Right lobe of liver (tissue), 6 donors: Measurements from ENCODE around the gene SLC6A9. TPM values are rescaled to one million over a fixed set of nuclear protein-coding genes. Genes with fewer than 3 reads are reported as not detected.

Experiments
- ATAC-seq, 4 donors: fragments of 200-7000 bp; cut with Tn5 transposase; one replicate each; pipeline ENCODE4 v1.9.1; 2020; ENCODE audit warnings: mild to moderate bottlenecking in 4 of 4, moderate library complexity in 4 of 4
- DNase-seq, 3 donors: peaks; one replicate each; pipeline ENCODE4 v3.0.0-alpha.2; 2020
- H3K27ac ChIP-seq, 3 donors: fragments of 200-600 bp; one replicate each; pipeline ENCODE4 v1.8.0; 2022
- H3K27me3 ChIP-seq, 2 donors: fragments of 200-600 bp; one replicate each; pipeline ENCODE4 v1.8.0; 2022
- H3K36me3 ChIP-seq, 4 donors: fragments of 200-600 bp; sonication (generic) in 1 of 4; one replicate each; pipeline versions ENCODE4 v1.5.1 to v1.8.0; 2017 to 2022; ENCODE audit warnings: control low read depth in 1 of 4
- H3K4me1 ChIP-seq, 4 donors: fragments of 200-600 bp; sonication (generic) in 1 of 4; one replicate each; pipeline versions ENCODE4 v1.5.1 to v1.8.0; 2017 to 2022; ENCODE audit warnings: control low read depth in 1 of 4
- H3K4me3 ChIP-seq, 3 donors: fragments of 200-600 bp; one replicate each; pipeline ENCODE4 v1.8.0; 2022
- H3K9me3 ChIP-seq, 4 donors: fragments of 200-600 bp; sonication (generic) in 1 of 4; one replicate each; pipeline versions ENCODE4 v1.5.1 to v1.8.0; 2017 to 2022; ENCODE audit warnings: control low read depth in 1 of 4
- POLR2A ChIP-seq: fragments of 450-650 bp; IDR thresholded peaks from one replicate; pipeline ENCODE4 v1.6.1; 2017; ENCODE audit warnings: antibody characterized with exemption, mild to moderate bottlenecking
- WGBS: methylation state at CpG from one replicate; pipeline ENCODE4 v1.1.6; 2018; ENCODE audit warnings: low coverage, low lambda C conversion rate; ENCODE audit not compliant: insufficient coverage; ENCODE audit errors: missing lambda C conversion rate; 5-methylcytosine and 5-hydroxymethylcytosine counted together
- intact Hi-C, 2 donors: fragments of 100-400 bp; cut with DNase I; formaldehyde crosslinking; loops; one replicate each; pipeline versions ENCODE4 v1.11.2 to v1.14.1; 2022
- total RNA-seq, 6 experiments: library from RNA; depleted of rRNA in 2 of 6; stranded (reverse); fragments of >200 nt in 2 of 6; fragmentation: NEBNext Ultra II Directional in 3 of 6; extraction: Animal tissue kit (Norgen Biotek cat#: 25700) in 3 of 6; gene quantifications; one replicate each; pipeline versions ENCODE4 v1.1.0 to v1.2.4, GENCODE V29; 2016 to 2023
- TF ChIP-seq, protein P1 (sequence below), 4 donors: fragments of 200-600 bp in 3 of 4; fragments of 450-650 bp in 1 of 4; IDR thresholded peaks; one replicate each; pipeline versions ENCODE4 v1.5.1 to v1.8.0; 2016 to 2022; ENCODE audit warnings: antibody characterized with exemption in 4 of 4, mild to moderate bottlenecking in 2 of 4
- donor health status: DM: no; HTN: yes; CAD: no.
- donor health status: DM: no; HTN: no; CAD: no.
- donor health status: DM: no; HTN: no; CAD: no.
- donor health status: DM: no; HTN: yes; CAD: no.
- donor health status: DM: no; HTN: yes; CAD: no.

SLC6A9 gene
- total RNA-seq, 6 experiments from 2014 or later = 0.78 to 2.2 (median 1.9) TPM

DNA sequence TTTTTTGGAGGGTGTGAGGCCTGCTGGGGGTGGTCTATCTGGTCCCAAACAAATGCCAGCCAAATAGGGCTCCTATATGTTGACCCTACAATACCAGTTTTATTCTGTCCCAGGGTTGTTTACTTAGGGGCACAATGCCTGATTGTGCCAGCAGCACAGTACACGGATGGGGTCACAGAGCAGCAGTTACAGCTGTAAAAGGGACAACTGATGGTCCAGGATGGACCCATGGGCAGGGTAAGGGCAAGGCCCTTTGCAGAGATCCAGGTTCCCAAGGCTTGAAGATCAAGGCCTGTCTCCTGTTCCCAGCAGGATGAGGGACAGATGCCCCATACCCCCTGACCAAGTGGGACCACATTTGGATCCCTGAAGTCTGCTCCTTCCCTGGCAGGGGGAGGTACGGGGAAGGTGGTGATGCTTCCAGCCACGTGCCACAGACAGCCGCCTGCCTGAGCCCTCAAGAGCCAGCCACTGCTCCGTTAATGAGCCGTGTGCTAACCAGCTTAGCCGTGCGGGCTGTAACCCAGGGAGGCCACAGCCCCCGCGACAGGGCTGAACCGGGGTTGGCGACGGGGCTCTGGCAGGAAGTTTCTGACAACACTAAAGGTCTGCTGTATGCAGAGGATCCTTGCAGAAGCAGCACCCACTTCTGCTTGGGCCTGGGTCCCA lies 18.2 kb downstream of the SLC6A9 start:
- H3K27me3 ChIP-seq = no peaks in the 10 kb centered on the region
- DNase-seq = no peak
- H3K27ac ChIP-seq = no peak overlapping the region
- ATAC-seq = no peak
- no peaks in the 10 kb centered on the region for H3K4me1 ChIP-seq
- H3K9me3 ChIP-seq = no peaks in the 10 kb centered on the region
- no peak for TF ChIP-seq POLR2A
- TF ChIP-seq, protein P1, sequence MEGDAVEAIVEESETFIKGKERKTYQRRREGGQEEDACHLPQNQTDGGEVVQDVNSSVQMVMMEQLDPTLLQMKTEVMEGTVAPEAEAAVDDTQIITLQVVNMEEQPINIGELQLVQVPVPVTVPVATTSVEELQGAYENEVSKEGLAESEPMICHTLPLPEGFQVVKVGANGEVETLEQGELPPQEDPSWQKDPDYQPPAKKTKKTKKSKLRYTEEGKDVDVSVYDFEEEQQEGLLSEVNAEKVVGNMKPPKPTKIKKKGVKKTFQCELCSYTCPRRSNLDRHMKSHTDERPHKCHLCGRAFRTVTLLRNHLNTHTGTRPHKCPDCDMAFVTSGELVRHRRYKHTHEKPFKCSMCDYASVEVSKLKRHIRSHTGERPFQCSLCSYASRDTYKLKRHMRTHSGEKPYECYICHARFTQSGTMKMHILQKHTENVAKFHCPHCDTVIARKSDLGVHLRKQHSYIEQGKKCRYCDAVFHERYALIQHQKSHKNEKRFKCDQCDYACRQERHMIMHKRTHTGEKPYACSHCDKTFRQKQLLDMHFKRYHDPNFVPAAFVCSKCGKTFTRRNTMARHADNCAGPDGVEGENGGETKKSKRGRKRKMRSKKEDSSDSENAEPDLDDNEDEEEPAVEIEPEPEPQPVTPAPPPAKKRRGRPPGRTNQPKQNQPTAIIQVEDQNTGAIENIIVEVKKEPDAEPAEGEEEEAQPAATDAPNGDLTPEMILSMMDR (IDR thresholded peaks at IDR 0.05) = no peak
- intact Hi-C loops = no loop called here
- 40% methylated on average over 1 of the region's 13 CpGs for WGBS
- H3K4me3 ChIP-seq = no peak overlapping the region
- no peaks in the 10 kb centered on the region for H3K36me3 ChIP-seq

DNA sequence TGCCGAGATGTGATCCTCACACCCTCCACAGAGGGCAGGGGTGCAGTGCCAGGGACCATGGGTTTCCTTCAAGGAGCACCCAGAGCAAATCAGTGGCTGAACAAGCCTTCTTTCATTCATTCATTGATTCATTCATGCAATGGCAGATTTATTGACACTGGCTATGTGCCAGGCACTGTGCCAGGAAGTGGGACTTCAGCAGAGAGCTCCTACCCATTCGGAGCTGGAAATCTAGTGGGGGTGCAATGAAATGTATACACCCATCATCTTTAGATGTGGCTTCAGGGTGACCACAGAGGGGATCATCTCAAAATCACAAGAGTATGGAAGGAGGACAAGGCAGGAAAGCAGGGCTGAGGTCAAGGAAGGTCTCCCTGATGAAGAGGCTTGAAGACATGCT lies 18.9 kb downstream of the SLC6A9 start:
- no peak for ATAC-seq

DNA sequence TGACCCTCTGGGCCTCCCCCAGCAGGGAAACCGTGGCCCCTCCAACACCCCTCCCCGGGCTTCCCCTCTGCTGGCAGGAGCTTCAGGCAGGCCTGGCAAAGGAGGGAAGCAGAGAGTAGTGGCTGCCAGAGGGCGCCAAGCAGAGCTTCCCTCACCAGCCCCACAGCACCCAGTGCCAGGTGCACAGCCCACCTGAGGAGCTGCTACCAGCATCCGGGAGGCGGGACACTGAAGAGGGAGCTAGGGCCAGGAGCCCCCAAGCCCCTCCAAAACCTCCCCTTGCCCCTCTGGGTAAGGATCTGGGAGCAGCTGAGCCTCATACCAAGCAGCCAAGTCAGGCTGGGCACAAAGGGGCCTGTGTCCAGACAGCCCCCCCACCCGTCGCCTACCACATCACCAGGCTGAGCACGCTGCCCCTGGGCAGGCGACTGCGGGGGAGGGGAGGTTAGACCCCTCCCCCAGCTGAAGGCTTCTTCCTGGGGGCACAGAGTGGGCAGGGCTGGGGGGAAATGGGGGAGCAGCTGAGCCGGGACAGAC lies 20.3 kb downstream of the SLC6A9 start:
- TF ChIP-seq, protein P1 (IDR thresholded peaks at IDR 0.05) = no peak
- TF ChIP-seq POLR2A = no peak
- DNase-seq = no peak
- ATAC-seq = no peak
- Histone ChIP-seq H3K27ac (no peak overlapping the region), H3K27me3 (no peaks in the 10 kb centered on the region), H3K4me3 (no peak overlapping the region), H3K4me1 (no peaks in the 10 kb centered on the region), H3K36me3 (no peaks in the 10 kb centered on the region), H3K9me3 (no peaks in the 10 kb centered on the region)
- intact Hi-C loops = no loop called here
- no CpG with 5 or more reads among the region's 11 CpGs for WGBS

More for the DNA sequence above, 18.9 kb downstream of the SLC6A9 start:
- Histone ChIP-seq H3K27me3 (no peaks in the 10 kb centered on the region), H3K27ac (no peak overlapping the region), H3K36me3 (no peaks in the 10 kb centered on the region), H3K4me3 (no peak overlapping the region), H3K4me1 (no peaks in the 10 kb centered on the region), H3K9me3 (no peaks in the 10 kb centered on the region)
- WGBS = 57% methylated on average over 1 of the region's 2 CpGs
- no peak for DNase-seq
- TF ChIP-seq, protein P1 (IDR thresholded peaks at IDR 0.05) = no peak
- intact Hi-C loops = no loop called here

DNA sequence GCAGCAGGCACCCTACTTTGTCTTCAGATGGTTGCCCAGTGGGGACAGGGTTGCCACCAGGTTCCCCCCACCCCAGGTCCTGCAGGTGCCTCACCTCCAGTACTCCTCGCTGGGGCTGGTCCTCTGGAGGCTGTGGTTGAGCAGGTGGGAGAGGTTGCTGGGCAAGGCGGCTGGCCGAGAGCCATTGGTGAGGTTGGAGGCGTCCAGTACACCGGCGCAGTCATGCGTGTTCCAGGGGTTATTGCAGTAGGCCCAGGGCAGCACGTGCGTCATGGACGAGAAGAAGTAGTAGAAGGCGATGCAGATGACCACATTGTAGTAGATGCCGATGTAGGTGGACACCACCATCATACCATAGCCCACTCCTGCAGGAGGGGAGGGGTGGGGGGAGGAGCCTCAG lies 23.0 kb downstream of the SLC6A9 start:
- H3K4me3 ChIP-seq = no peak overlapping the region
- no peak for DNase-seq
- no peak overlapping the region for H3K27ac ChIP-seq
- no peak for TF ChIP-seq POLR2A
- TF ChIP-seq, protein P1 (IDR thresholded peaks at IDR 0.05) = no peak
- H3K36me3 ChIP-seq = no peaks in the 10 kb centered on the region
- ATAC-seq = no peak
- H3K27me3 ChIP-seq = no peaks in the 10 kb centered on the region
- 85% methylated on average over 6 of the region's 12 CpGs for WGBS
- H3K4me1 ChIP-seq = no peaks in the 10 kb centered on the region
- intact Hi-C loops = no loop called here
- H3K9me3 ChIP-seq = no peaks in the 10 kb centered on the region
